GM23338 (cell line): Measurements from ENCODE around the gene RRAS2. TPM values are rescaled to one million over a fixed set of nuclear protein-coding genes. Genes with fewer than 3 reads are reported as not detected.

Experiments used
- ATAC-seq: fragments of 200-7000 bp; cut with Tn5 transposase; 3 replicates; pipeline ENCODE4 v1.9.1; 2020
- DNase-seq: peaks from one replicate; pipeline ENCODE4 v3.0.0-alpha.2; 2015; ENCODE audit warnings: low spot score
- H2AFZ ChIP-seq: fragments of 200-600 bp; sonication (generic); 2 replicates; pipeline ENCODE4 v1.8.0; 2016; ENCODE audit warnings: antibody characterized with exemption, mild to moderate bottlenecking, moderate library complexity
- H3F3A ChIP-seq: fragments of 200-600 bp; sonication (generic); replicated peaks from 2 replicates; pipeline ENCODE4 v1.8.0; 2017; ENCODE audit warnings: antibody characterized with exemption, mixed run types, low read depth
- H3K27ac ChIP-seq: fragments of 200-600 bp; sonication (generic); 2 replicates; pipeline ENCODE4 v1.6.1; 2016; ENCODE audit warnings: low read depth
- H3K27me3 ChIP-seq: fragments of 200-600 bp; sonication (generic); 2 replicates; pipeline ENCODE4 v1.8.0; 2016; ENCODE audit warnings: mild to moderate bottlenecking, mixed run types, moderate library complexity; ENCODE audit not compliant: insufficient read depth
- H3K36me3 ChIP-seq: fragments of 200-600 bp; sonication (generic); 2 replicates; pipeline ENCODE4 v1.8.0; 2016; ENCODE audit warnings: mild to moderate bottlenecking; ENCODE audit not compliant: insufficient read depth
- H3K4me1 ChIP-seq: fragments of 200-600 bp; sonication (generic); 2 replicates; pipeline ENCODE4 v1.8.0; 2016; ENCODE audit warnings: mild to moderate bottlenecking, moderate library complexity; ENCODE audit not compliant: insufficient read depth
- H3K4me2 ChIP-seq: fragments of 200-600 bp; sonication (generic); 2 replicates; pipeline ENCODE4 v1.7.1; 2017; ENCODE audit warnings: mixed run types
- H3K4me3 ChIP-seq: fragments of 200-600 bp; sonication (generic); 2 replicates; pipeline ENCODE4 v1.6.1; 2016; ENCODE audit warnings: mixed run types
- H3K79me2 ChIP-seq: fragments of 200-600 bp; sonication (generic); replicated peaks from 2 replicates; pipeline ENCODE4 v1.8.0; 2017; ENCODE audit warnings: mild to moderate bottlenecking; ENCODE audit not compliant: insufficient read depth
- H3K9me2 ChIP-seq: fragments of 200-600 bp; sonication (generic); 2 replicates; pipeline ENCODE4 v1.8.0; 2017; ENCODE audit not compliant: insufficient read depth
- H4K20me1 ChIP-seq: fragments of 200-600 bp; sonication (generic); replicated peaks from 2 replicates; pipeline ENCODE4 v1.8.0; 2017; ENCODE audit warnings: mild to moderate bottlenecking; ENCODE audit not compliant: insufficient read depth
- H3K27ac Mint-ChIP-seq: 2 replicates; pipeline ENCODE4 v1.8.0; 2020; ENCODE audit warnings: inconsistent platforms, mild to moderate bottlenecking, moderate library complexity, mixed read lengths
- H3K27me3 Mint-ChIP-seq: 3 replicates; pipeline ENCODE4 v1.8.0; 2022; ENCODE audit warnings: low read depth, mild to moderate bottlenecking, moderate library complexity, mixed read lengths, inconsistent platforms; ENCODE audit not compliant: insufficient read depth, poor library complexity
- H3K36me3 Mint-ChIP-seq: 3 replicates; pipeline ENCODE4 v1.8.0; 2021; ENCODE audit warnings: low read depth, mild to moderate bottlenecking, inconsistent platforms, moderate library complexity, mixed read lengths
- H3K4me1 Mint-ChIP-seq: 3 replicates; pipeline ENCODE4 v1.8.0; 2020; ENCODE audit warnings: mild to moderate bottlenecking, inconsistent platforms, mixed read lengths
- H3K4me3 Mint-ChIP-seq: 3 replicates; pipeline ENCODE4 v1.8.0; 2021; ENCODE audit warnings: moderate library complexity, mild to moderate bottlenecking, inconsistent platforms, mixed read lengths
- H3K9me3 Mint-ChIP-seq: 3 replicates; pipeline ENCODE4 v1.8.0; 2020; ENCODE audit warnings: moderate library complexity, mild to moderate bottlenecking, inconsistent platforms, mixed read lengths
- CTCF ChIP-seq, 2 experiments: fragments of 200-600 bp in 1 of 2; sonication (generic) in 1 of 2; conservative IDR thresholded peaks; 2 replicates each; pipeline versions ENCODE4 v1.5.1 to v1.6.1; 2016 to 2017; ENCODE audit warnings: antibody characterized with exemption in 2 of 2, low read depth in 2 of 2, mild to moderate bottlenecking in 2 of 2, moderate library complexity in 1 of 2
- ETS1 ChIP-seq: IDR thresholded peaks from 2 replicates; pipeline ENCODE4 v1.6.1; 2016; ENCODE audit warnings: antibody characterized with exemption
- EZH2 ChIP-seq: fragments of 200-600 bp; sonication (generic); IDR thresholded peaks from one replicate; pipeline ENCODE4 v1.8.0; 2017; ENCODE audit warnings: antibody characterized with exemption, mild to moderate bottlenecking, low read depth; ENCODE audit not compliant: unreplicated experiment
- EZH2phosphoT487 ChIP-seq: fragments of 200-600 bp; sonication (generic); IDR thresholded peaks from one replicate; pipeline ENCODE4 v1.8.1; 2018; ENCODE audit warnings: antibody characterized with exemption; ENCODE audit not compliant: unreplicated experiment
- ZNF462 ChIP-seq: fragments of 250-450 bp; sonication (Bioruptor Pico); IDR thresholded peaks from 2 replicates; pipeline ENCODE4 v1.5.0; 2020; ENCODE audit warnings: mild to moderate bottlenecking, moderate library complexity
- polyA plus RNA-seq: library from polyadenylated mRNA; unstranded; fragments of >200 nt; fragmentation: Nextera tagmentation; extraction: Ambion mirVana; gene quantifications from 2 replicates; pipeline ENCODE4 v1.2.1, GENCODE V29; 2016
- total RNA-seq: library from RNA; depleted of rRNA; stranded (reverse); fragments of >200 nt; shearing (Covaris generic); gene quantifications from 2 replicates; pipeline ENCODE4 v1.2.3, GENCODE V29; 2014

Gene RRAS2
- total and polyA plus RNA-seq, 2 experiments from 2014 or later = 196 to 293 TPM

- no peak overlapping the region; the same call in 1 of the 2 replicates for H3K27ac ChIP-seq
- no peaks in the 10 kb centered on the region for H3K27me3 ChIP-seq
- H2AFZ ChIP-seq = no peak overlapping the region
- Mint-ChIP-seq H3K36me3 (no peaks in the 10 kb centered on the region), H3K4me3 (no peak overlapping the region), H3K27ac (no peak overlapping the region), H3K27me3 (peaks cover 4% of the 10 kb centered on the region), H3K4me1 (peaks cover 16% of the 10 kb centered on the region), H3K9me3 (no peaks in the 10 kb centered on the region; the same call in 2 of the 3 replicates)
- H3K4me2 ChIP-seq = no peak overlapping the region
- H4K20me1 ChIP-seq = no peaks in the 10 kb centered on the region
- no peaks in the 10 kb centered on the region for H3F3A ChIP-seq
- H3K4me1 ChIP-seq = peaks cover 9% of the 10 kb centered on the region
- no peak overlapping the region for H3K4me3 ChIP-seq
- DNase-seq (no peak), ATAC-seq (peak; percentile 24; the same call in 2 of the 3 replicates)
- H3K79me2 ChIP-seq = no peaks in the 10 kb centered on the region
- H3K36me3 ChIP-seq = no peaks in the 10 kb centered on the region
- no peaks in the 10 kb centered on the region for H3K9me2 ChIP-seq
- TF ChIP-seq ETS1 = no peak
- peak in 1 of 2 experiments; percentile 26; a peak in 1 of 4 replicates for TF ChIP-seq CTCF (conservative IDR thresholded peaks at IDR 0.05; ENCODE audit: low read depth in 2 of 2)
These were observed 13.0 kb upstream of the RRAS2 start for GRCh38 chr11:14372011-14372410.

GRCh38 chr11:14371249-14371648 is 12.3 kb upstream of the RRAS2 start:
- Histone ChIP-seq H2AFZ (peak overlapping the region; percentile 52; the same call in 1 of the 2 replicates), H3K79me2 (no peaks in the 10 kb centered on the region), H3F3A (no peaks in the 10 kb centered on the region), H3K4me2 (no peak overlapping the region), H3K36me3 (no peaks in the 10 kb centered on the region), H3K4me3 (no peak overlapping the region), H3K4me1 (peaks cover 6% of the 10 kb centered on the region), H3K9me2 (no peaks in the 10 kb centered on the region), H4K20me1 (no peaks in the 10 kb centered on the region), H3K27ac (no peak overlapping the region), H3K27me3 (no peaks in the 10 kb centered on the region)
- Mint-ChIP-seq H3K4me1 (peaks cover 12% of the 10 kb centered on the region), H3K9me3 (no peaks in the 10 kb centered on the region; the same call in 2 of the 3 replicates), H3K27ac (no peak overlapping the region), H3K36me3 (no peaks in the 10 kb centered on the region), H3K27me3 (peaks cover 3% of the 10 kb centered on the region), H3K4me3 (no peak overlapping the region)
- no peak for ATAC-seq
- DNase-seq = no peak
- TF ChIP-seq EZH2phosphoT487 (no peak), ETS1 (no peak), EZH2 (no peak), ZNF462 (CRISPR knock-in tag) (no peak)
